Osteoblast (primary cell): ENCODE results near the gene TNFRSF14. TPM values are rescaled to one million over a fixed set of nuclear protein-coding genes. Genes with fewer than 3 reads are reported as not detected.
A peak's percentile ranks its signal among the peaks of the same experiment; 100 is the strongest.

Experiments used
- DNase-seq: peaks from one replicate; pipeline ENCODE4 v3.0.0; 2011; ENCODE audit warnings: low spot score, mixed read lengths; ENCODE audit not compliant: insufficient read length; ENCODE audit errors: missing footprints
- H2AFZ ChIP-seq: 2 replicates; pipeline ENCODE4 v1.6.0; 2011; ENCODE audit warnings: mild to moderate bottlenecking, low read length
- H3K27ac ChIP-seq: 2 replicates; pipeline ENCODE4 v1.5.1; 2011; ENCODE audit warnings: mild to moderate bottlenecking, low read depth, low read length, moderate library complexity
- H3K27me3 ChIP-seq: 2 replicates; pipeline ENCODE4 v1.6.0; 2012; ENCODE audit warnings: mild to moderate bottlenecking, control low read depth, inconsistent platforms, low read length, moderate library complexity; ENCODE audit not compliant: insufficient read depth
- H3K36me3 ChIP-seq: 2 replicates; pipeline ENCODE4 v1.5.1; 2011; ENCODE audit warnings: mild to moderate bottlenecking, low read length, control low read depth, moderate library complexity; ENCODE audit not compliant: insufficient read depth
- H3K4me1 ChIP-seq: 2 replicates; pipeline ENCODE4 v1.5.1; 2011; ENCODE audit warnings: mild to moderate bottlenecking, low read length, control low read depth, moderate library complexity; ENCODE audit not compliant: insufficient read depth
- H3K4me2 ChIP-seq: 2 replicates; pipeline ENCODE4 v1.6.0; 2011; ENCODE audit warnings: mild to moderate bottlenecking, low read length; ENCODE audit not compliant: insufficient read depth
- H3K4me3 ChIP-seq: fragments of 200-600 bp; sonication (generic); 3 replicates; pipeline ENCODE4 v1.5.1; 2012; ENCODE audit warnings: mild to moderate bottlenecking, low read length, inconsistent platforms; ENCODE audit not compliant: insufficient read depth
- H3K79me2 ChIP-seq: 2 replicates; pipeline ENCODE4 v1.6.0; 2012; ENCODE audit warnings: mild to moderate bottlenecking, low read length, control low read depth, inconsistent platforms; ENCODE audit not compliant: insufficient read depth
- H3K9me3 ChIP-seq: 2 replicates; pipeline ENCODE4 v1.5.1; 2011; ENCODE audit warnings: low read depth, low read length, control low read depth
- H4K20me1 ChIP-seq: 2 replicates; pipeline ENCODE4 v1.6.0; 2012; ENCODE audit warnings: mild to moderate bottlenecking, low read length, control low read depth; ENCODE audit not compliant: insufficient read depth
- total RNA-seq: library from RNA; depleted of rRNA; stranded (reverse); fragments of >200 nt; gene quantifications from 2 replicates; pipeline ENCODE4 v1.2.3, GENCODE V29; 2012
- TF ChIP-seq, protein P1 (sequence below): IDR thresholded peaks from 2 replicates; pipeline ENCODE4 v1.5.1; 2011; ENCODE audit warnings: mild to moderate bottlenecking, low read depth, low read length, moderate library complexity; ENCODE audit errors: extremely low read depth

TNFRSF14 gene
- total RNA-seq, 1 donor = 36.6 TPM

DNA sequence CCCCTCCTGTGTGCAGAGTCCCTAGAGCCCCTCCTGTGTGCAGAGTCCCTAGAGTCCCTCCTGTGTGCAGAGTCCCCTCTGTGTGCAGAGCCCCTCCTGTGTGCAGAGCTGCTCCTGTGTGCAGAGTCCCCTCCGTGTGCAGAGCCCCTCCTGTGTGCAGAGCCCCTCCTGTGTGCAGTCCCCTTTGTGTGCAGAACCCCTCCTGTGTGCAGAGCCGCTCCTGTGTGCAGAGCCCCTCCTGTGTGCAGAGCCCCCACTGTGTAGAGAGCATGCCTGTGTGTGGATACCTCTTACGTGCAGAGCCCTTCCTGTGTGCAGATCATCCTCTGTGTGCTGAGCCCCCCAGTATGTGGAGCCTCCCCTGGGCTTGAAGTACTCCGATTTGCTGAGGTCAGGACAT, 17.8 kb upstream of the TNFRSF14 start:
- TF ChIP-seq, protein P1, sequence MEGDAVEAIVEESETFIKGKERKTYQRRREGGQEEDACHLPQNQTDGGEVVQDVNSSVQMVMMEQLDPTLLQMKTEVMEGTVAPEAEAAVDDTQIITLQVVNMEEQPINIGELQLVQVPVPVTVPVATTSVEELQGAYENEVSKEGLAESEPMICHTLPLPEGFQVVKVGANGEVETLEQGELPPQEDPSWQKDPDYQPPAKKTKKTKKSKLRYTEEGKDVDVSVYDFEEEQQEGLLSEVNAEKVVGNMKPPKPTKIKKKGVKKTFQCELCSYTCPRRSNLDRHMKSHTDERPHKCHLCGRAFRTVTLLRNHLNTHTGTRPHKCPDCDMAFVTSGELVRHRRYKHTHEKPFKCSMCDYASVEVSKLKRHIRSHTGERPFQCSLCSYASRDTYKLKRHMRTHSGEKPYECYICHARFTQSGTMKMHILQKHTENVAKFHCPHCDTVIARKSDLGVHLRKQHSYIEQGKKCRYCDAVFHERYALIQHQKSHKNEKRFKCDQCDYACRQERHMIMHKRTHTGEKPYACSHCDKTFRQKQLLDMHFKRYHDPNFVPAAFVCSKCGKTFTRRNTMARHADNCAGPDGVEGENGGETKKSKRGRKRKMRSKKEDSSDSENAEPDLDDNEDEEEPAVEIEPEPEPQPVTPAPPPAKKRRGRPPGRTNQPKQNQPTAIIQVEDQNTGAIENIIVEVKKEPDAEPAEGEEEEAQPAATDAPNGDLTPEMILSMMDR = no peak
- H3K4me3 ChIP-seq = no peak overlapping the region
- no peaks in the 10 kb centered on the region for H3K36me3 ChIP-seq
- H3K9me3 ChIP-seq = no peaks in the 10 kb centered on the region
- no peaks in the 10 kb centered on the region for H3K79me2 ChIP-seq
- peaks cover 7% of the 10 kb centered on the region for H3K4me1 ChIP-seq
- H3K27me3 ChIP-seq = peaks cover 2% of the 10 kb centered on the region
- H2AFZ ChIP-seq = no peak overlapping the region
- no peak for DNase-seq
- H3K4me2 ChIP-seq = no peak overlapping the region
- no peak overlapping the region for H3K27ac ChIP-seq
- H4K20me1 ChIP-seq = no peaks in the 10 kb centered on the region

DNA sequence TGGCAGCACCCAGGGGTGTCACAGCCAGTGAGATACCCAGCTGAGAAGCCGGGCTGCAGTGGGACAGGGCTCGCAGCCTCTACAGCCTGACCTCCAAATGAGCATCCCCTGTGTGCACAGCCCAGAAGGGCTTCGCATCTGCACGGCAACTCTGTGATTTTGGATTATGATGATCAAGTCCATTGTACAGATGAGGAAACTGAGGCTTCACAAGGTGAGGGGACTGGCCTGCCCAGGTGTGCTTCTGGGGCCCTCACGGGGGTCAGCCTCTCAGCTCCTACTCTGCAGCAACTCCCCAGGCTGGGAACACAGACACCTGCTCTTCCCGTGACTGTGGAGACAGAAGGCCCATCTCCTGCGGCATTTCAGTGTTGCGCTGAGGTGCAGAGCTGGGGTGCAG, 17.3 kb upstream of the TNFRSF14 start:
- H3K36me3 ChIP-seq = no peaks in the 10 kb centered on the region
- no peak overlapping the region for H3K27ac ChIP-seq
- H3K4me3 ChIP-seq = no peak overlapping the region
- H2AFZ ChIP-seq = no peak overlapping the region
- H3K4me2 ChIP-seq = no peak overlapping the region
- H3K4me1 ChIP-seq = peaks cover 7% of the 10 kb centered on the region
- H3K9me3 ChIP-seq = no peaks in the 10 kb centered on the region
- no peaks in the 10 kb centered on the region for H4K20me1 ChIP-seq
- peaks cover 2% of the 10 kb centered on the region for H3K27me3 ChIP-seq
- no peaks in the 10 kb centered on the region for H3K79me2 ChIP-seq
- TF ChIP-seq, protein P1 = no peak
- no peak for DNase-seq

DNA sequence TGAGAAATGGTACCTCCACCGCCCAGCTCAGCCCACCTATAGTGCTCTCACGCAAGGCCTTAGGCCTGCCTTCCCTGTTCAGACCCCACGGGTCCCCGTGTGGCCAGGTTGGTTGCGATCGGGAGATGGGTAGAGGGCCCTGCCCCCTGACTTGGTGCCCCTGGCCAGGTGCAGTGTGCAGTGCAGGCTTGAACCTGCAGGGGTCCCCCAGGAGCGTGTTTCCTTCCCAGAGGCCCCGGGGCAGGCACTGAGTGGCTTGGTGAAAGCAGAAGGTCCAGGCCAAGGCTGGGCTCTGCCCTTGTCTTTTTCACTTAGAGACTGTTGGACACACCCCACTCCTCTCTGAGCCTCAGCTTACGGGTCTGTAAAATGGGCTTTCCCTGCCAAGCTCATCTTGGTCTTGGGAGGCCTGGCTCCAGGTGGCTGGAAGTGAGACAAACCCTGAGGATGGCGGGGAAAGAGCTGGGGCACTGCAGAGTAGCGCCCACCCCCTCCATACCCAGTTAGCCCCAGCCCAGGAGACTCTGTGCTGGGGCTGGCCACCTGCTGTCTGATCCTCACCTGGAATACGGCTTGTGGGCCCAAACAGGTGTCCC, 16.8 kb upstream of the TNFRSF14 start:
- H3K36me3 ChIP-seq = no peaks in the 10 kb centered on the region
- no peak overlapping the region for H3K27ac ChIP-seq
- H3K4me3 ChIP-seq = no peak overlapping the region
- no peak overlapping the region for H3K4me2 ChIP-seq
- TF ChIP-seq, protein P1 = peak; percentile 15
- H3K4me1 ChIP-seq = peaks cover 7% of the 10 kb centered on the region
- H3K79me2 ChIP-seq = no peaks in the 10 kb centered on the region
- H3K9me3 ChIP-seq = no peaks in the 10 kb centered on the region
- no peak for DNase-seq
- no peaks in the 10 kb centered on the region for H4K20me1 ChIP-seq
- H2AFZ ChIP-seq = no peak overlapping the region
- H3K27me3 ChIP-seq = peaks cover 2% of the 10 kb centered on the region

DNA sequence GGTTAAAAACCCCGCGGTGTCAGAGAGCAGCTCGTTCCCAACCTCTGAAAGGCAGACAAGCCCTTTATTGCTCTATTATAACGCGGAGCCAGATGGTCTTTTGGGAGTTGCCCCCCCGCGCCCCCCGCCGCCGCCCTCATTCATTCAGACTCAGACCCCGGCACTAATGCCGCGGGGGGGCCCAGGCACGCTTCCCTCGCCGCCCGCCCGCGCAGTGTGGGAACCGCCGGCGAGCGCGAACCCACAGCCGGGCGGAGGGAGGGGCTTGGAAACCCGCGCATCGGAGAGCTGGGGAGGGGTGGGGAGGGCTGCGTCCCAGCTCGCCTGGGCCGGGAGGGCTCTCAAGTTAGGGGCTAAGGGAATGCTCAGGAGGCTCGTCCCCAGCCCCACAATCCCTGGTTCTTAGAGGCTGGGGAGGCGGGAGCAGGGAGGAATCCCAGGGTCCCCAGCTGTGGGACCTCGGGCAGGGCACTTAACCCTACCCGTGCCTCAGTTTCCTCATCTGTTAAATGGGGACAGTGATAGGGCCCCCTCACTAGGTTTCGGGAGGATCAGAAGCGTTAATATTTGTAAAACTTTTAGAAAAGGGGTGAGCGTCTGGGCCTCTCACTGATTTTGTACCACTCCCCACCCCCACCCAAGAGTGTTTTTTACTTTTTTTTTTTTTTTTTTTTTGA, 15.2 kb upstream of the TNFRSF14 start:
- no peak overlapping the region for H3K27ac ChIP-seq
- H3K4me3 ChIP-seq = no peak overlapping the region
- no peaks in the 10 kb centered on the region for H3K79me2 ChIP-seq
- no peaks in the 10 kb centered on the region for H3K4me1 ChIP-seq
- H3K4me2 ChIP-seq = no peak overlapping the region
- H3K9me3 ChIP-seq = no peaks in the 10 kb centered on the region
- no peak for DNase-seq
- TF ChIP-seq, protein P1 = no peak
- H3K27me3 ChIP-seq = peaks cover 2% of the 10 kb centered on the region
- no peak overlapping the region for H2AFZ ChIP-seq
- no peaks in the 10 kb centered on the region for H3K36me3 ChIP-seq
- H4K20me1 ChIP-seq = no peaks in the 10 kb centered on the region
